GM20431 (cell line): ENCODE data around the gene OARD1.

Experiments
- in situ Hi-C: fragments of 300-500 bp; cut with MseI, MboI; formaldehyde crosslinking; loops from one replicate; pipeline ENCODE4 v1.15.0; 2020; ENCODE audit warnings: low sequenced_read_pairs; ENCODE audit not compliant: unreplicated experiment

OARD1 gene

DNA sequence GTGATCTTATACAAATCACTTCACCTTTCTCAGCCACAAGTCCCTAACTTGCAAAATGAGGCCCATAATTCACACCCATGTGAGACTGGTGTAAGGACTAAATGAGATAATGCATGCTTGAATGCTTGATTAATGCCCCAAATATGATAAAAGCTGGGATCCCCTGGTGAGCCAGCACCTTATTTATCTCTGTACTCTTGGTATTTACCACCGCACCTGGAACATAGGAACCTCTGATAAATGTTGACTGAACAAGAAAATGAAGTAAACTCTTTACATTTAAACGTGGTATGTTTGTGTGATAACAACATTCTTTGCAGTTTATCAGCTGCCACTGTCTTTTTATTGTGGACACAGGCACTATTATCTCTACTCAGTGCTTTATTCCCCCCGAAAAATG is 21.6 kb downstream of the OARD1 start:
- in situ Hi-C loops = no loop called here

- in situ Hi-C loops = no loop called here
Observed at GRCh38 chr6:41049955-41050354, 22.2 kb downstream of the OARD1 start.

GRCh38 chr6:41049521-41049920 is 22.6 kb downstream of the OARD1 start:
- in situ Hi-C loops = no loop called here

DNA sequence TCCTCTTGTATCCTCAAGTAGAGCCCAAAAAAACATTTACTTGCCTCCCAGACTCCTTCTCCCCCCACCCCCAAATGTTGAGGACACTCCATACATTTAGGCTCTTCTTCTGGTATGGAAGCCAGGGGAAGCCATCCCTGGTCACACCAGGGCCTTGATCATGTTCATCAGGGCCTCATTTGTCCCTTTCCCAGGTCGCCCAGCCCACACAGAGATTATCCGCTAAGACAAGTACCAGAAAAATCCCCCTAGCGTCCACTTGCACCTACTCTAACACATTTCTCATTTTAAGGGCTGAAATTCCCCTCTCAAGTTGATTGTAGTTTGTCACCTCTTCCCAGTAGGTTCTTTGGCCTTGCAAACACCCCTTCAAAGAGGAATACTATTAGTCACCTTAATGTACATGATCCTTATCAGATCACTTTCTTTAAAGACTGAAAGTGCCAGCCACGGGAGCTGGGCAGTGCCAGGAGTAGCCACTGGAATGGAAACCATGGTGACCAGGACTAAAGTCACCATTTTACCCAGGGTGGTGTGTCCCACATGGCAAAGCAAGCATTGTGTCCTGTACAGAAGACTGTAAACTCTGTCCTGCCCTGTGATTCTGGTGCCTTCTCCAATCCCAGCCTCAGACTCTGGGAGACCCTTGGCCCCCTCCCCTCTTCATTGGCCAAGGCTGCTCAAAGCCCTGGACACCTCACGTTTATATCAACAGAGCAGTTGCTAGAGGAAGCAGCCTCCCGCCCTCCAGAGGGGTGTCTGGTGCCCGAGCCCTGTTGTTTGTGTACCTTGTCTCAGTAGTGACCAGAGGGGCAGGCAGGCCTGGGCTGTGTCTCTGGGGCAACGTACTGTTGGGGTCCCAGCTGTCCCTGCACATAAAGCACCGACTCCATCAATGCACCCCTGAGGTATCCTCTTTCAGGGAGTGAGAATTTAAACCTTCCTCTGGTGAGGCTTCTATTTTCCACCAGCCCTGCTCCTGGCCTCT is 24.1 kb downstream of the OARD1 start:
- in situ Hi-C loops = no loop called here

DNA sequence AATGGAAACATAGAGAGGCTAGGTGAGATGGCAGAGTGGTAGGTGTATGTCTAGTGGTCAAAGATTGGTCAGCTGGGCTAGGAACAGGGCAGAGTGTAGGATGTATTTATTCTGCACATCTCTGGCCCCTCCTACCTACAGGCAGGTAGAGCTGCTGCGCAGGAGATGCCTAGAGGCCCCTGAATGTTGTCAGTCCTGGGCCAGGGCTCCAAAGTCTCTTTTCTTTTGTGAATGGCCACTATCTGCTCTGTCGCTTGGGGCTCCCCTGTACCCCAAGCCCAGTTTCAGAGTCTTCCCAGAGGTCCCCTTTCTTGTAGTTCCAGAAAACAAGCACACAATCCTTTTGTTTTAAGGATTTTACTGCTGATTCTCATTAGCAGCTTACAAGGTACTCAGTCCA is 24.9 kb downstream of the OARD1 start:
- in situ Hi-C loops = no loop called here

GRCh38 chr6:41046084-41046483 is 26.1 kb downstream of the OARD1 start:
- in situ Hi-C loops = no loop called here

DNA sequence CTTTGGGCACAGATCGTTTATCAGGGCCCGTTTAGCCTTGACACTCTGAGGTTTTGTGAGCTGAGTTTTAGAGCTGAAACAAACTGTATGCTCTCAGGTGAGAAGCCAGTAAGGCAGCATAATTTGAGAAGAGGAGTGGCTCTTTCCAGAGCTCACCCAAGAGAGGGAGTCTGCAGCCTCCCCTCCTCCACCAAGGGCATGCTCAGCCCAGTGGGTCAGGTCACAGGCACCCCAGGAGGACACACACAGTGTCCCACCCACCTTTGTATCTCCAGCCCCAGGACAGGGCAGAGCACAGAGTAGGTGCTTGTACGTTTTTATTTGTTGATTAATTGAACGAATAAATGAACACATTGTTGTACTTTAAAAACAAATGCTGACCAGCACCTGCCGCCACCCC is 26.5 kb downstream of the OARD1 start:
- in situ Hi-C loops = no loop called here

DNA sequence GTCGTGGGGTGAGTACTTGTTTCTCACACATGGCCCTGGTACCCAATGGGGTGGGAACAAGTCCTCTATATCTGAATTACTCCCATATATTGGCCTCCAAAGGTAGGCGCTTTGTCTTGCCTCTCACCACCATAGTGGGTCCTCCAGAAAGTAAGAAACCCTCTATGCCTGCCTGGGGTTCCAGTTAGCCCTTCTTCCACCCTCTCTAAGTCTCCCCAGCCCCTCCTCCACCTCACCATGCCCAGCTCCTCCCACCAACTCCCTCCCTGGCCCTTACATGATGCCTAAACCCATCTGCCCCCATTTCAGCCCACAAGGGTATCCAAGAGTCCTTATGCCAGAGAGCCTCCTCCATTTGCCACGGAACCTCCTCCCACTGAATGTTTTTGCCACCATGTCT is 29.0 kb downstream of the OARD1 start:
- in situ Hi-C loops = no loop called here

DNA sequence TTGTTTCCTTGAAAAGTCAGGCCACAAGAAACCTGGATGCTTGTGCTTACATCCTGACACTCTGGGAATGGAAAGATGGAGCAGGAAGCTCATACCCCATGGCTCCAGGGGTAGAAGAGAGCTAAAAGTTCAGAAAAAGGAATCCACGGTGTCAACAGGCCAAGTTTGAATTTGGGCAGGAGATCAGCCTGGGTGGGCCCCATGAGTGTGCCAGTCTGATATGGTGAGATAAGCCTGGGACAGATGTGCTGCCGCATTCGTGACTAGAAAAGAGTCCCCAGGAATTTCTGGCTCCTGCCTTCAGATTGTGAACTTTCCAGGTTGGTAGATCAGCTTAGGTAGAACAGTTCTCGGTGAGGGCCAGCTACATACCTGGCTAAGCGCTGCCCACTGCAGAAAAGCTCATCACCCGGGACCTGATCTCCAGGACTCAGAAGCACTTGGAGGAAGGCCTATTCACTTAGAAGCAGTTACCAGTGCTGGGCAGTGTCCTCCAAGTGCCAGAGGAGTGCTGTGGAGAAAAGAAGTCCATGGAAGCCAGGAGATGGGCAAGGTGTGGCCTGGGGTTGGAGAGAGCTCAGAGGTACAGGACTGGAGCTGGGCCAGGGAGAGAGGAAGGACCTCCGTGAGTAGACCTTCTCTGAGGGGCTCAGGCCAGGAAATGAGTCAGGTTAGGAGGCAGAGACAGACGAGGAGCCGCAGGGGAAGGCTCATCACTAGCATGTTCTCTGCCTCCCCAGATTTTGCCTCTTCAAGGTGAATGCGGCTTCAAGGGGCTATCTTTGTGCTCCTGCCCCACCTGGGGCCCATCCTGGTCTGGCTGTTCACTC is 29.7 kb downstream of the OARD1 start, which contains the start of gene TSPO2:
Gene TSPO2, plus strand, starts transcription at position 242 of the 830 bp plus-strand sequence. Its CDS starts 519 bp downstream, at position 761.
- in situ Hi-C loops = no loop called here

- in situ Hi-C loops = no loop called here
Observed at GRCh38 chr6:41040940-41041536, 31.1 kb downstream of the OARD1 start.

DNA sequence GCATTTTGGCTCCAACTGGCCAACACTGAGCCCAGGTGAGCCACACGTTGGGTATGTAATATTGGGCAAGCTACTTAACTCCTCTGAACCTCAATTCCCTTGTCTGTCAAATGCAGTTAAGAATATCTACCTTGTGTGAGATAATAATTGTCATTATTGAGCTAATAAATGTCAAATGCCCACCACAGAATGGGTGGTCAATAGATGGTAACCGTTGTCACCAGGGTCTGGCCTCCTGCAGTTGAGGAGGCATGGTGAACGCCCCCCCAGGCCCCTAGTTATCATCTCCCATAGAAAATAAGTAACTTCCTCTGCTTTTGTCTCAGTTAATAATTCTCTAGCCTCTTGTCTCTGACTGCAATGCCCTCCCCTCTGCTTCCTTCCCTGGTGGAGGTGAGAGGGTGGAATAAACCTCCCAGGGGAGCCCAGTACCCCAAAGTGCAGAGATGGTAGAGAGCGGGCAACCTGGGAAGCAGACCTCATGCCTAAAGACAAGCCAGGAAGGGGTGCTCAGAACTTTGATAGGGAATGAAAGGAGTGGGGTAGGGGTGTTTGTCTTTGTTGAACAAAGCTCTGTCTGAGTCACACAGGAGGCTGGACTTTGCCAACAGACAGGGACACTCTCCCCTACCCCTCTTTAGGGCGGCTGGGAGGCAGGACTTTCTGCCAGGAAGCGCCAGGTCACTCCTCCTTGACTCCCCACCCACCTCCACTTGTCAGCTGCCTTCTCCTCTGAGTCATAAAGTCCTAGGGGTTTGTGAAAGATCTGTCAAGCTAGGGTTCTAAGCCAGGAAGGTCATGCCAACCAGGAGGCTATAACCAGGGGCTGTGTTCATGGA is 31.8 kb downstream of the OARD1 start:
- in situ Hi-C loops = no loop called here

GRCh38 chr6:41039060-41039998 is 32.8 kb downstream of the OARD1 start, which contains the start of gene UNC5CL:
Gene UNC5CL (minus strand): TSS chr6:41039221. CDS start chr6:41035074, 4,147 bp downstream.
- in situ Hi-C loops = no loop called here

DNA sequence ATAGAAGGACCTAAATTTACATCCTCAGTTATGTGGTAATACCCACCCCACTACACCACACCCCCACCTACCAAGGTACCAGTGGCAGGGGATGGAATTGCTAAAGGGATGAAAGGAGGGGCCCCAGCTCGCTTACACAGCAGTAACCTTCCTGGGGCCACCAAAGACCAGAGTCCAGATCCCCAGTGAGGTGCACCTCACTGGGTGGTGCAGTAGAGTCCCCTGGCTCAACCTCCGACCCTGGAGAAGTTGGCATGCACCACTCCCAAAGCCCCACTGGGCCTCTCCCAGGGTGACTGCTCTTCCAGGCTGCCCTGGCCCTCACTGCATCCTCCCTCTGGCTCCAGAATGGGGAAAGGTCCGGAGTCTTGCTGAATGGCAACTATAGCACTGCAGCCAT is 34.0 kb downstream of the OARD1 start:
- in situ Hi-C loops = no loop called here

DNA sequence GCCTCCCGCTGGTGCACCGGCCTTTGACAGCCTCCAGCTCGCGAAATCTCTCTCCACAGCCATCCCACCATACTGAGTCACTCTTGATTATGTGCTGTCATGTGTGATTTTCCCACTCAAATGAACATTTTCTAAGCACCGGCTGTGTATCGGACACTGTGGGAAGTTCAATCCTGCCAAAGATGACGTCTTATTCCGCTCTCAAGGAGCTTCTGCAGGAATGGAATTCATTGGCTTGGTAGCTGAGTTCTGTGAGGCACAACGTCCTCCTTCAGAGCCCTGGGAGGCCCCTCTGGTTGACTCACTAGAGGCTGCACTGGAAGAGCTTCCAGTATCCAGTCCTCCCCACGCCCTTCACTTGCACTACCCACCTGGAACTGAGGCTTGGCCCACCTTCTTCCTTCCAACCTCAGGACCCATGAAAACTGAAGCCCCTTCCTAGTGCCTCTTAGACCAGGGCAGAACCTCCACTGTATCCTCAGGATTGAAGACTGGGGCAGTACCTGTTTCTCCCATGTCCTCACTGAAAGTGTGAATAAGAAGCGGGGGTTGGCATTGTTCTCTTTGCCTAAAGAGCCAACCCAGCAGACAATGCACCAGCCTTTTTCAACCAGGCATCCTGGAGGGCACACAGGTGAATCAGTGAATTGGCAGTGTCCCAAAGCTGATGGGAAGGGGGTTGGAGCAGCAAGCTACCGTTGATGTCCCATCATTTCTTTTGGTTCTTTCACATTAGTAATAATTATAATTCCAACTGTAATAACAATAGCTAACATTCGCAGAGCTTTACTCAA is 34.9 kb downstream of the OARD1 start:
- in situ Hi-C loops = no loop called here

DNA sequence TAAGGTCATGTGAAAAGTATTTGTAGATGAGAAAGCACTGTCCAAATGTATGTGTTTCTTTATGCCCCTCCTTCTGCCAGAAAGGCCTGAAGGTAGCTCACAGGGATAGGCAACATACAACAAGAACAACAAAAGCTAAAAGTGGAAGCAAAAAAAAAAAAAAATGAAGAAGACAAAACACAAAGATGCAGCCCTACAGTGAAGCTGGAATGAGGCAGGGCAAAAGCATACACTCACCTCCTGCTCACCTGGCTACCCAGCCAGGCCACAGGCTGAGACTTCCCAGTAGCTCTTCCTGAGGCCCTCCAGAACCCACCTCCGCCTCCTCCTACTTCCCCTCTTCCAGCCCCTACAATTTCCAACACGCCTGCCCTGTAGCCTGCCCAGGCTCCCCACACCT is 35.6 kb downstream of the OARD1 start:
- in situ Hi-C loops = no loop called here

GRCh38 chr6:41036186-41036585 is 36.0 kb downstream of the OARD1 start:
- in situ Hi-C loops = no loop called here

GRCh38 chr6:41033776-41034175 is 38.4 kb downstream of the OARD1 start:
- in situ Hi-C loops = no loop called here

- in situ Hi-C loops = no loop called here
Observed at GRCh38 chr6:41032830-41033229, 39.3 kb downstream of the OARD1 start.
